Measurements from ENCODE around the gene MTCP1. TPM values are rescaled to one million over a fixed set of nuclear protein-coding genes. Genes with fewer than 3 reads are reported as not detected.

Gene MTCP1
- total and polyA plus RNA-seq, 10 of the 15 experiments (the other 5 are each of a cell fraction or from before 2014, with no cell fraction given) = 16.6 to 74.0 (median 30.9) TPM

DNA sequence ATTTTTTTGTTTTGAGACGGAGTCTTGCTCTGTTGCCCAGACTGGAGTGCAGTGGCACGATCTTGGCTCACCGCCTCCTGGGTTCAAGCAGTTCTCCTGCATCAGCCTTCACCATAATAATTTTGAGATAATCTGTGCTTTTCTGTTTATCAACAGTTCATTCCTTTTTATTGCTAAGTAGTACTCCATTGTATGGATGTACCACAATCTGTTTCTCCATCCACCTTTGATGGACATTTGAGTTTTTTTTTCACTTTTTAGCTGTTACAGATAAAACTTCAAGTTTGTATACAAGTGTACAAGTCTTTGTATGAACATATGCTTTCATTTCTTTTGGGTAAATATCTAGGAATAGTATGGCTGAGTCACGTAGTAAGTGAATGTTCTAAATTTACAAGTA lies 35.2 kb downstream of the MTCP1 start:
- no peak overlapping the region for H3K27ac ChIP-seq (ENCODE audit: control insufficient read depth, insufficient read depth)
- SMC1A ChIA-PET (ENCODE audit: uncharacterized antibody, unreplicated experiment) = no interaction called here

DNA sequence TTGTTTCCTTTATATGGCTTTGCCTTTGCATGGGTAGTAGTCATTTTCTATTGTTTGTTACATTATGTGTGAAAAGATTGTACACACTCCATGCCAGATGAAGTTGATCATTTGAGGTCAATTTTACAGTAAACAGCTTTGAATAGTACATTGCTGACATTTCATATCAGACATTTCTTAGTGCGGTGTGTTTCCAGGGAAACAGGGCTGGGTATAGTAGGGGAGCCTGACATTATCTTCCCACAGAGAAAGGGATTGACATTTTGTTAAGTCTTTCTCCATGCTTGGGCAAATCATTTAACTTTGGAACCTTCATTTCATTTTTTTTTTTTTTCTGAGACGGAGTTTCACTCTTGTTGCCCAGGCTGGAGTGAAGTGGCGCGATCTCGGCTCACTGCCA lies 39.3 kb downstream of the MTCP1 start:
- Histone ChIP-seq H3K4me3 (no peak overlapping the region), H3K9me3 (replicated peaks; ENCODE audit: control insufficient read depth, insufficient read depth, low read length) (peaks cover 4% of the 10 kb centered on the region), H3K27me3 (replicated peaks in 1 of 2; ENCODE audit: control insufficient read depth in 2 of 2, insufficient read depth in 2 of 2, low read length in 1 of 2) (no peaks in the 10 kb centered on the region), H3K79me2 (ENCODE audit: control insufficient read depth, insufficient read depth, low read length) (peaks cover 27% of the 10 kb centered on the region), H3K27ac (ENCODE audit: control insufficient read depth, insufficient read depth) (no peak overlapping the region), H3K4me1 (ENCODE audit: control insufficient read depth, insufficient read depth, low read length) (no peaks in the 10 kb centered on the region), H3K36me3 (ENCODE audit: control insufficient read depth in 2 of 2, insufficient read depth in 2 of 2, low read length in 1 of 2) (no peaks in the 10 kb centered on the region), H3K9ac (ENCODE audit: control insufficient read depth, insufficient read depth, low read length) (no peak overlapping the region), H3K4me2 (ENCODE audit: control insufficient read depth, insufficient read depth) (no peak overlapping the region), H4K20me1 (ENCODE audit: control insufficient read depth, insufficient read depth) (no peaks in the 10 kb centered on the region), H2AFZ (ENCODE audit: control insufficient read depth, low read depth, low read length) (no peak overlapping the region)
- intact Hi-C loops (cut with micrococcal nuclease; ENCODE audit: unreplicated experiment) (no loop called here), in situ Hi-C loops (cut with MboI) (no loop called here)
- BruUV-seq (replicated peaks) = no TSS peak
- CTCF ChIA-PET = no interaction called here
- DNase-seq (ENCODE audit: low read depth, low spot score) (no peak), ATAC-seq (no peak), FAIRE-seq (no peak)
- no peak for TF ChIP-seq PAX8 (IDR thresholded peaks at IDR 0.05)
- no peak for TF ChIP-seq KDM1A (IDR thresholded peaks at IDR 0.05; ENCODE audit: borderline replicate concordance)
- TF ChIP-seq ZBTB11 (CRISPR knock-in tag; IDR thresholded peaks at IDR 0.05) = no peak
- RAD21 ChIA-PET (ENCODE audit: unreplicated experiment) = no interaction called here
- 84% methylated on average over 3 of the region's 5 CpGs for WGBS (ENCODE audit: insufficient coverage, insufficient replicate concordance, low lambda C conversion rate, missing lambda C conversion rate)
- SMC1A ChIA-PET (ENCODE audit: uncharacterized antibody, unreplicated experiment) = no interaction called here
- POLR2A ChIA-PET = interaction anchor here (0.5 to 0.7 kb wide), 2 partner anchors 14 to 485 kb away, joined by 3 read pairs; no protein-coding TSS in a partner anchor

More for the DNA sequence above, 35.2 kb downstream of the MTCP1 start:
- Histone ChIP-seq H4K20me1 (ENCODE audit: control insufficient read depth, insufficient read depth) (no peaks in the 10 kb centered on the region), H3K9me3 (replicated peaks; ENCODE audit: control insufficient read depth, insufficient read depth, low read length) (peaks cover 4% of the 10 kb centered on the region), H3K4me1 (ENCODE audit: control insufficient read depth, insufficient read depth, low read length) (no peaks in the 10 kb centered on the region), H3K4me2 (ENCODE audit: control insufficient read depth, insufficient read depth) (no peak overlapping the region), H3K79me2 (ENCODE audit: control insufficient read depth, insufficient read depth, low read length) (peaks cover 6% of the 10 kb centered on the region), H3K9ac (ENCODE audit: control insufficient read depth, insufficient read depth, low read length) (no peak overlapping the region), H3K4me3 (no peak overlapping the region), H3K36me3 (ENCODE audit: control insufficient read depth in 2 of 2, insufficient read depth in 2 of 2, low read length in 1 of 2) (no peaks in the 10 kb centered on the region), H3K27me3 (replicated peaks in 1 of 2; ENCODE audit: control insufficient read depth in 2 of 2, insufficient read depth in 2 of 2, low read length in 1 of 2) (no peaks in the 10 kb centered on the region), H2AFZ (ENCODE audit: control insufficient read depth, low read depth, low read length) (no peak overlapping the region)
- no peak for TF ChIP-seq CBFB (IDR thresholded peaks at IDR 0.05; ENCODE audit: low read depth)
- no peak for TF ChIP-seq POU2F2 (IDR thresholded peaks at IDR 0.05; ENCODE audit: borderline replicate concordance, low read depth, low read length)
- POLR2A ChIA-PET = no interaction called here
- ATAC-seq (no peak), FAIRE-seq (no peak), DNase-seq (ENCODE audit: low read depth, low spot score) (no peak)
- RAD21 ChIA-PET (ENCODE audit: unreplicated experiment) = no interaction called here
- intact Hi-C loops (cut with micrococcal nuclease; ENCODE audit: unreplicated experiment) = no loop called here
- in situ Hi-C loops (cut with MboI) = no loop called here
- no TSS peak for BruUV-seq (replicated peaks)
- WGBS (ENCODE audit: insufficient coverage, insufficient replicate concordance, low lambda C conversion rate, missing lambda C conversion rate) = 68% methylated on average over 4 of the region's 4 CpGs
- CTCF ChIA-PET = interaction anchor here (1.4 kb wide), 1 partner anchor 21 kb away, joined by 4 read pairs; no protein-coding TSS in a partner anchor

All from GM12878 (cell line).